Measurements from ENCODE around the gene ESR2. TPM values are rescaled to one million over a fixed set of nuclear protein-coding genes. Genes with fewer than 3 reads are reported as not detected.

Gene ESR2
- 0.04 to 0.07 TPM (median 0.05 TPM) in 3 of 5 replicates, not detected in the others for total RNA-seq (2022; extraction: Qiagen RNA extraction; ENCODE audit: low read depth)

DNA sequence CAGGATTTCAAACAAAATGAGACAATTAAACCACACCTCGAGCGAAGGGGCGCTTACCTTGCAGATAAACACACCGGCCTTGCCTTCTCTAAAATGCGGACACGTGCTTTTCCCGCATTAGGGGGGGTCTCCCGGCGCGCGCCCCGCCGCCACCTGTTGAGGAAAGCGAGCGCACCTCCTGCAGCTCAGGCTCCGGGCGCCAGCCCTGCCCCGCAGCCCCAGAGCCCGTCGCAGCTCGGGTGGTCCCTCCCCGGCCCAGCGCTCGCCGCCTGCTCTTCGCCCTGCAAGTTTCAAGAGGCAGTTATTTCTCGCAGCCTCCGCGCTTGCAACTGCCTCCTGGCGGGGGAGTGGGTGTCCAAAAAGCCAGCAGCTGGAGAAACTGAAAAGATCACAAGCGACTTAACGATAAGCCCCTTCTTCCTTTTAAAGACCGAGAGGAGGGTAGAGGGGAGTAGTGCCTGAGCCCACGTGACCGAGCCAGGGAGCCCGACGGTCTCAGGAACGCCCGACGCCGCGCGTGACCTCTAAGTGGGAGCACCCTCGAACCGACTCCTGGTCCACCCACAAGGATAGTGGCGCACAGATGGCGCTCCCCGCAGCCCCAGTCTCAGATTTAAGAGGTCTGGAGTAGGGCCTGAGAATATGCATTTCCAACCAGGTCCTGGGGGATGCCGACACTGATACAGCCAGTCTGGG lies at the start of gene ESR2:
Gene ESR2, minus strand, starts transcription at position 396 of the 696 bp plus-strand sequence. CDS start 11,386 bp downstream, outside the sequence.

Other genes with a start within 250 kb of the ESR2 start
- gene MTHFD1, start 94.0 kb upstream of the ESR2 start, total RNA-seq (2022; extraction: Qiagen RNA extraction; ENCODE audit: low read depth) = 114 to 133 TPM (median 122 TPM) in 5 replicates
- 0.42 to 0.52 TPM (median 0.45 TPM) in 5 replicates for gene AKAP5, start 171.1 kb upstream of the ESR2 start, total RNA-seq (2022; extraction: Qiagen RNA extraction; ENCODE audit: low read depth)
- gene ZBTB25, start 209.5 kb upstream of the ESR2 start, total RNA-seq (2022; extraction: Qiagen RNA extraction; ENCODE audit: low read depth) = 3.6 to 7.2 TPM (median 6.5 TPM) in 5 replicates
- 22.6 to 27.3 TPM (median 26.0 TPM) in 5 replicates for gene ZBTB1, start 210.4 kb upstream of the ESR2 start, total RNA-seq (2022; extraction: Qiagen RNA extraction; ENCODE audit: low read depth)
- 37.8 to 53.8 TPM (median 41.6 TPM) in 5 replicates for gene HSPA2, start 246.4 kb upstream of the ESR2 start, total RNA-seq (2022; extraction: Qiagen RNA extraction; ENCODE audit: low read depth)

All from A549 treated with DMSO at 1 μM for 4 hours (cell line).